NB4 (cell line): Measurements from ENCODE around the gene ODAD3.

Experiments
- MAX ChIP-seq: IDR thresholded peaks from 2 replicates; pipeline ENCODE4 v1.6.1; 2011; ENCODE audit warnings: low read depth, low read length
- POLR2A ChIP-seq: IDR thresholded peaks from 2 replicates; pipeline ENCODE4 v1.6.1; 2011; ENCODE audit warnings: mild to moderate bottlenecking; ENCODE audit not compliant: insufficient read length; ENCODE audit errors: extremely low read depth

- TF ChIP-seq MAX = 0 out of 2 replicates have a peak, but pooled peaks have one; percentile 20
- TF ChIP-seq POLR2A = no peak
These were observed 12.5 kb downstream of the ODAD3 start for GRCh38 chr19:11422163-11423065.
